ENCODE results near the gene AP5Z1. TPM values are rescaled to one million over a fixed set of nuclear protein-coding genes. Genes with fewer than 3 reads are reported as not detected.

The AP5Z1 gene
- total RNA-seq, 1 experiment from 2014 or later: 66.8 TPM

DNA sequence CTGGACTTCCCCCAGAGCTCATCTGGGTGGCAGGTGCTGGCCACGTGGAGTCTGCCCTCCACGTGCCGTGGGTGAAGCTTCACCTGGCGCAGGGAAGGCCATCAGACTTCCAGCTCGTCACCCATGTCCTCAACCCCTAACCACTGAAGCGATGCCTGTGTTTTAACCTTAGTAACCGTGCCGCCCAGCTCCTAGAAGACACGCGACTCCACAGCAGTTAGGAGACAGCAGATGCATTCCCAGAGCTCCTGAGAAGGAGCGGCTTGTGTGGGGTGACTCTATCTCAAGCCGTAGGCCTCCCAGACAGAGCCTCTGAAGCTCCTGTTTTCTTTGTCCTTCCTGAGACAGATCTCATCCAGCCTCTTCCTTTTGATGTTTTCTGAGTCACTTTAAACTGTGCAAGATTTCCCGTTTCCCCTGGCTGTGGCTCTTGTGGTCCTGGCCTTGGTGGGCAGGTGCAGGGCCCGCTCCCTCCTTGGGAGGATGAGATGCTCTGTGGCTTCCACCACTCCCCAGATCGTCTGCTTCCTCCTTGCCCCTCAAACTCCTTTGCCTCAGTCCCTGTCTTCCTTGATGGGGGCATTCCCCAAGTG, 41.4 kb upstream of the AP5Z1 start:
- Mint-ChIP-seq H3K27ac (ENCODE audit: unreplicated experiment) (peak overlapping the region; percentile 54), H3K9me3 (ENCODE audit: unreplicated experiment) (no peaks in the 10 kb centered on the region), H3K4me1 (ENCODE audit: low read depth, unreplicated experiment) (peaks cover 13% of the 10 kb centered on the region), H3K27me3 (ENCODE audit: insufficient read depth, unreplicated experiment) (no peaks in the 10 kb centered on the region), H3K4me3 (ENCODE audit: unreplicated experiment) (no peak overlapping the region), H3K36me3 (ENCODE audit: insufficient read depth, unreplicated experiment) (peaks cover 65% of the 10 kb centered on the region)
- H3K4me1 ChIP-seq: peaks cover 14% of the 10 kb centered on the region
- BruUV-seq (replicated peaks): no TSS peak
- ChIA-PET POLR2A (no interaction called here), CTCF (interaction anchor here (0.7 kb wide), 1 partner anchor 16 kb away, joined by 3 read pairs; no protein-coding TSS in a partner anchor)
- TF ChIP-seq, protein P1, sequence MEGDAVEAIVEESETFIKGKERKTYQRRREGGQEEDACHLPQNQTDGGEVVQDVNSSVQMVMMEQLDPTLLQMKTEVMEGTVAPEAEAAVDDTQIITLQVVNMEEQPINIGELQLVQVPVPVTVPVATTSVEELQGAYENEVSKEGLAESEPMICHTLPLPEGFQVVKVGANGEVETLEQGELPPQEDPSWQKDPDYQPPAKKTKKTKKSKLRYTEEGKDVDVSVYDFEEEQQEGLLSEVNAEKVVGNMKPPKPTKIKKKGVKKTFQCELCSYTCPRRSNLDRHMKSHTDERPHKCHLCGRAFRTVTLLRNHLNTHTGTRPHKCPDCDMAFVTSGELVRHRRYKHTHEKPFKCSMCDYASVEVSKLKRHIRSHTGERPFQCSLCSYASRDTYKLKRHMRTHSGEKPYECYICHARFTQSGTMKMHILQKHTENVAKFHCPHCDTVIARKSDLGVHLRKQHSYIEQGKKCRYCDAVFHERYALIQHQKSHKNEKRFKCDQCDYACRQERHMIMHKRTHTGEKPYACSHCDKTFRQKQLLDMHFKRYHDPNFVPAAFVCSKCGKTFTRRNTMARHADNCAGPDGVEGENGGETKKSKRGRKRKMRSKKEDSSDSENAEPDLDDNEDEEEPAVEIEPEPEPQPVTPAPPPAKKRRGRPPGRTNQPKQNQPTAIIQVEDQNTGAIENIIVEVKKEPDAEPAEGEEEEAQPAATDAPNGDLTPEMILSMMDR (IDR thresholded peaks at IDR 0.05; ENCODE audit: insufficient read depth in 1 of 2, low read depth in 1 of 2, low read length in 1 of 2, severe bottlenecking in 1 of 2, unreplicated experiment in 1 of 2): no peak
- H3K9me3 ChIP-seq: no peaks in the 10 kb centered on the region
- intact Hi-C loops (cut with micrococcal nuclease; ENCODE audit: unreplicated experiment): no loop called here
- no peaks in the 10 kb centered on the region for H3K27me3 ChIP-seq (replicated peaks; ENCODE audit: control insufficient read depth, insufficient read depth, low read length)
- peaks cover 5% of the 10 kb centered on the region for H3K36me3 ChIP-seq (ENCODE audit: control insufficient read depth, insufficient read depth, low read length)
- no peak for DNase-seq
- no peak overlapping the region for H3K4me3 ChIP-seq (ENCODE audit: low read depth, low read length)

DNA sequence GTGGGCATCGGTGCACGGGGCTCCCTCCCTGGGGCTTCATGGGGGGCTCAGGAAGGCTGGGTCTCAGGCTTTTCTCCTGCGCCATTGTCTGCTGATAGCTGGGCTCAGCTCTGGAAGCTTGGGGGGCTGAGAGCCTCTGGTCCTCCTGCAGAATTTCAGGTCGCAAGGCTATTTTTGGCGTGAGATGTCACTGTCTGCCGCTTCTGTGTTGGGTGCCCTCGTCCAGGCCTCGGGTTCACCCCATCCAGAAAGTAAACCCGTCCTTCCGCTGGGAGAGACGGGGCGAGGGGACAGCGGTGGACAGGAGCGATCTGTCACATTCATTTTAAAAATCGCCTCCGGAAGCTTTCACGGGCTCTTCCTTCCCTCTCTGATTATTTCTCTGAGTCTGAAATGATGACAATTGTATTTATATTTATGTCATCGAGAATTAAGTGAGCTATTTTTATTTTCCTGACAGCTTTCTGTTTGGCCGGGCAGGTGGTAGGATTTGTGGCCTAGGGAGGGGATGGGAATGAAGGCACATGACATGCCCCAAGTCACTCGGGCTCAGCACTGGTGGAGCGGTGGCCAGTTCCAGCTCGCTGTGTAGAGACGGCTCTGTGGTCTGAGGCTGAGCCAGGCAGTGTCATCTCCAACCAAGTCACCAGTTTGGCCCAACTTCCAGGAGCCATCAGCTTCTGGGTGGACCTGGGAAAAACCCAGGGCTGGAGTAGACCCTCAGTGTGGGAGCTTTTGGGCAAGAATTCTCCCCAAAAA, 40.7 kb upstream of the AP5Z1 start:
- TF ChIP-seq, protein P1 (IDR thresholded peaks at IDR 0.05; ENCODE audit: insufficient read depth in 1 of 2, low read depth in 1 of 2, low read length in 1 of 2, severe bottlenecking in 1 of 2, unreplicated experiment in 1 of 2): no peak
- no peaks in the 10 kb centered on the region for H3K9me3 ChIP-seq
- Mint-ChIP-seq H3K9me3 (ENCODE audit: unreplicated experiment) (no peaks in the 10 kb centered on the region), H3K36me3 (ENCODE audit: insufficient read depth, unreplicated experiment) (peaks cover 67% of the 10 kb centered on the region), H3K27ac (ENCODE audit: unreplicated experiment) (peak overlapping the region; percentile 54), H3K4me1 (ENCODE audit: low read depth, unreplicated experiment) (peaks cover 20% of the 10 kb centered on the region), H3K4me3 (ENCODE audit: unreplicated experiment) (no peak overlapping the region), H3K27me3 (ENCODE audit: insufficient read depth, unreplicated experiment) (no peaks in the 10 kb centered on the region)
- H3K4me1 ChIP-seq: peaks cover 21% of the 10 kb centered on the region
- DNase-seq: no peak
- POLR2A ChIA-PET: no interaction called here
- CTCF ChIA-PET: no interaction called here
- no TSS peak for BruUV-seq (replicated peaks)
- no peak overlapping the region for H3K4me3 ChIP-seq (ENCODE audit: low read depth, low read length)
- intact Hi-C loops (cut with micrococcal nuclease; ENCODE audit: unreplicated experiment): loop anchor here (5.0 kb wide), 1 partner anchor 92 kb away; no protein-coding TSS in a partner anchor
- no peaks in the 10 kb centered on the region for H3K27me3 ChIP-seq (replicated peaks; ENCODE audit: control insufficient read depth, insufficient read depth, low read length)
- peaks cover 5% of the 10 kb centered on the region for H3K36me3 ChIP-seq (ENCODE audit: control insufficient read depth, insufficient read depth, low read length)

DNA sequence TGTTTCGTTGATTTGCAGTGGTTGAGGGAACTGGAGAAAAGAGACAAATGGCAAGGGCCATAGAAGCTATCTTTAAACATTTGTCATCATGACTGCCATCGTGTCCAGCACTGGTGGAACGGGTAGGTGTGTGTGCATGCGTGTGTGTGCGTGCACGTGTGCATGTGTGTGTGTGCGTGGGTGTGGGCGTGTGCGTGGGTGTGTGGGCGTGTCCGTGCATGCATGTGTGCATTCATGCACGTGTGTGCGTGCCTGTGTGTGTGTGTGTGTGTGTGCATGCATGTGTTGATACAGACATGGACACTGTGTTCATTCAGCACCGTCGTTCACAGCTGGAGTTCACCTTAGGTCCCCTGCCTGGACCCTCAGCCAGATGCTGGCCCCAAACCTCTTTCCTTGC, 38.1 kb upstream of the AP5Z1 start:
- BruUV-seq (replicated peaks): no TSS peak
- no peaks in the 10 kb centered on the region for H3K27me3 Mint-ChIP-seq (ENCODE audit: insufficient read depth, unreplicated experiment)
- no peaks in the 10 kb centered on the region for H3K27me3 ChIP-seq (replicated peaks; ENCODE audit: control insufficient read depth, insufficient read depth, low read length)
- H3K36me3 Mint-ChIP-seq (ENCODE audit: insufficient read depth, unreplicated experiment): peaks cover 70% of the 10 kb centered on the region
- ChIA-PET CTCF (interaction anchor here (0.7 kb wide), 1 partner anchor 64 kb away, joined by 3 read pairs; no protein-coding TSS in a partner anchor), POLR2A (no interaction called here)
- H3K4me1 Mint-ChIP-seq (ENCODE audit: low read depth, unreplicated experiment): peaks cover 20% of the 10 kb centered on the region
- H3K36me3 ChIP-seq (ENCODE audit: control insufficient read depth, insufficient read depth, low read length): peaks cover 5% of the 10 kb centered on the region
- H3K4me1 ChIP-seq: peaks cover 24% of the 10 kb centered on the region
- H3K9me3 Mint-ChIP-seq (ENCODE audit: unreplicated experiment): no peaks in the 10 kb centered on the region
- no peak for DNase-seq
- H3K4me3 Mint-ChIP-seq (ENCODE audit: unreplicated experiment): no peak overlapping the region
- TF ChIP-seq, protein P1 (IDR thresholded peaks at IDR 0.05; ENCODE audit: insufficient read depth in 1 of 2, low read depth in 1 of 2, low read length in 1 of 2, severe bottlenecking in 1 of 2, unreplicated experiment in 1 of 2): no peak
- intact Hi-C loops (cut with micrococcal nuclease; ENCODE audit: unreplicated experiment): loop anchor here (5.0 kb wide), 1 partner anchor 95 kb away; no protein-coding TSS in a partner anchor
- H3K4me3 ChIP-seq (ENCODE audit: low read depth, low read length): no peak overlapping the region
- H3K9me3 ChIP-seq: no peaks in the 10 kb centered on the region
- peak overlapping the region; percentile 89 for H3K27ac Mint-ChIP-seq (ENCODE audit: unreplicated experiment)

Measured in Caco-2 (cell line).